ENCODE measurements around the gene PCNX2.

GRCh38 chr1:232980355-232980978 is 315.1 kb downstream of the PCNX2 start:
- no peak for TF ChIP-seq EZH2 (IDR thresholded peaks at IDR 0.05; ENCODE audit: low read length, missing control alignments)
- no peak for TF ChIP-seq CTCF (conservative IDR thresholded peaks at IDR 0.05 in 1 of 2, IDR thresholded peaks at IDR 0.05 in 1 of 2; ENCODE audit: low read depth in 1 of 2, low read length in 2 of 2)
